ENCODE data around the gene BTBD18.
A peak's percentile ranks its signal among the peaks of the same experiment; 100 is the strongest.

BTBD18 gene

DNA sequence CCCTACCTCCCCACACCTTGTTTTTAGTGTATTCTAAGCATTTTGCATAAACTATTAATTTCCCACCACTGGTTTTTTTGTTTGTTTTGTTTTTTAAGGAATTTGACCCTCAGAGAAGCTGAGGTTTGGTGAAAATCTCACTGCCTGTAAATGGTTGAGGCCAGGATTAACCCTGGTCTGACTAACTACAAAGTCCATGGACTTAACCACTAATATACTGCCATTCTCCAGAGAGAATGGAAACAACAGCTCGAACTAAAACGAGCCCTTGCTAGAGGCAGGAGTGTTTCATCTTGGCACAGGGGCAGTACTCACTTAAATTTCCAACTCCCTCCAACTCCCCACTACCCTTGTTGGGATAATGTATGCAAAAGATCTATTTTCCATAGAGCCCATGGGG lies 12.9 kb upstream of the BTBD18 start:
- DNase-seq (ENCODE audit: low read depth), result no peak
- TF ChIP-seq, protein P1, sequence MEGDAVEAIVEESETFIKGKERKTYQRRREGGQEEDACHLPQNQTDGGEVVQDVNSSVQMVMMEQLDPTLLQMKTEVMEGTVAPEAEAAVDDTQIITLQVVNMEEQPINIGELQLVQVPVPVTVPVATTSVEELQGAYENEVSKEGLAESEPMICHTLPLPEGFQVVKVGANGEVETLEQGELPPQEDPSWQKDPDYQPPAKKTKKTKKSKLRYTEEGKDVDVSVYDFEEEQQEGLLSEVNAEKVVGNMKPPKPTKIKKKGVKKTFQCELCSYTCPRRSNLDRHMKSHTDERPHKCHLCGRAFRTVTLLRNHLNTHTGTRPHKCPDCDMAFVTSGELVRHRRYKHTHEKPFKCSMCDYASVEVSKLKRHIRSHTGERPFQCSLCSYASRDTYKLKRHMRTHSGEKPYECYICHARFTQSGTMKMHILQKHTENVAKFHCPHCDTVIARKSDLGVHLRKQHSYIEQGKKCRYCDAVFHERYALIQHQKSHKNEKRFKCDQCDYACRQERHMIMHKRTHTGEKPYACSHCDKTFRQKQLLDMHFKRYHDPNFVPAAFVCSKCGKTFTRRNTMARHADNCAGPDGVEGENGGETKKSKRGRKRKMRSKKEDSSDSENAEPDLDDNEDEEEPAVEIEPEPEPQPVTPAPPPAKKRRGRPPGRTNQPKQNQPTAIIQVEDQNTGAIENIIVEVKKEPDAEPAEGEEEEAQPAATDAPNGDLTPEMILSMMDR (conservative IDR thresholded peaks at IDR 0.05; ENCODE audit: control insufficient read depth, insufficient read depth, low read depth, low read length), result no peak
- peak overlapping the region; percentile 5 for H3K4me3 ChIP-seq (ENCODE audit: control insufficient read depth, low read depth, low read length)

DNA sequence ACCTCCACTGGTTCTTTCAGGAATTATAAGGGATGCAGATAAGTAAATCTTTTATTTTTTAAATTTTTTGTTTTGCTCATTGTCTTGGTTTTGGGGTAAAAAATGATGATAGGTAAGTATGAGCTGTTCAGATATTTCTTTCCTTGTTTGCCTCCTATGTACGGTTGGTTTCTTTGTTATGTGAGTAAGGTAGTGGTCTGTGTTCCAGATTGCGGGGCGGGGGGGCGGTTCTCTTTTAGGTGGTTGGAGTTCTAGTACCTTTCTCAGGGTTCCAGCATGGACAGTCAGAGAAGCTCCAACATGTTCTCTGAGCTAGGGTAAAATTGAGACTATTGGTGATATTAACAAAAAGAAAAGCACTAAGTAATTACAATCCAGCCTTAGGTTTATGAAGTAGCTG lies 12.4 kb upstream of the BTBD18 start:
- peak overlapping the region; percentile 96 for H3K4me3 ChIP-seq (ENCODE audit: control insufficient read depth, low read depth, low read length)
- DNase-seq (ENCODE audit: low read depth), result no peak
- TF ChIP-seq, protein P1 (conservative IDR thresholded peaks at IDR 0.05; ENCODE audit: control insufficient read depth, insufficient read depth, low read depth, low read length), result no peak

DNA sequence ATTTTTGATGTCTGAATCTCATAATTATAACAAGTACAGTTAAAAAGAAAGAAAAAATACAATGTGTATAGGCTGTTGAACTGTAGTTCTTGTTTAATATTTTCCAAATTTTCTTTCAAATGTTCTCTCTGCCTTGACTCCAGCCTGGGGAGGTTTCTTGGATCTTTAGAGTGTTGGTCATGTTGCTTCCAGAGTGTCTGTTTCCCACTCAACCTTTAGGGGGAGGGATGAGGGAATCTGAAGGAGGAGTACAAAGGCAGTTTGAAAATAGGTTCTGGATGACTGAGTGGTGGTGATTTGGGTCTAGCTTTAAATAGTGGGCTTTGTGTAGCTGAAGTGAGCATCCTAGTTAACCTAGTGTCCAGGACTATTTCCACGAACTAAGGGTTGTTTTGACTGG lies 11.9 kb upstream of the BTBD18 start:
- peak; percentile 59 for DNase-seq (ENCODE audit: low read depth)
- TF ChIP-seq, protein P1 (conservative IDR thresholded peaks at IDR 0.05; ENCODE audit: control insufficient read depth, insufficient read depth, low read depth, low read length), result peak; percentile 52
- peak overlapping the region; percentile 96 for H3K4me3 ChIP-seq (ENCODE audit: control insufficient read depth, low read depth, low read length)

DNA sequence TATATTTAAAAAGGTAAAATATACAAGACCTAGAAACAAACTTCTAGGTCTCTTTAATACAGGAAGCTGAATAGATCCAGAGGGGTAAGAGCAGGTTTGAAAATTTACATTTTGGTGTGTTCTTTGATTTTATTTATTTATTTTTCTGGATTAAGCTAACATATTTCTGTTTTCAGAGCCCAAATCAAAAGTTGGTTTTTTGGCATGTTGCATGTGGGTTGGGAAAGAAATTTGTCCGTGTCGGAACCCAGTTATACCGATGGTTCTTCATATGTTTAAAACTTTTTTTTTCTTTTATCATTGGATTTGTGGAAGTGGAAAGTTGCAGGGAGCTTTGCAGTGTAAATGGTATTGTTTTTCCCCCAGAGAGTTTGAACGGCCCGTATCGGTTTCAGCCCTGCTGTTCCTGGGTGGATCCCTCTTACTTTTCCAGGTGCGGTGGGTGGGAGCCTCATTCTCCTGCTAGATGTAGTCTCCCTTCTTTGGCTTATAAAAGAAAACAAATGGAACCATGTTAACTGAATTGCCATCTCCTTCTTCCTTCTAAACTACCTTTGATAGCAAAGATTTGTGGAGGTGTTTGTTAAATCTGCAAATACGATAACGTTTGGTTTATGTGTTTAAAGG lies 10.7 kb upstream of the BTBD18 start:
- TF ChIP-seq, protein P1 (conservative IDR thresholded peaks at IDR 0.05; ENCODE audit: control insufficient read depth, insufficient read depth, low read depth, low read length), result no peak
- peak overlapping the region; percentile 96 for H3K4me3 ChIP-seq (ENCODE audit: control insufficient read depth, low read depth, low read length)
- DNase-seq (ENCODE audit: low read depth), result no peak

DNA sequence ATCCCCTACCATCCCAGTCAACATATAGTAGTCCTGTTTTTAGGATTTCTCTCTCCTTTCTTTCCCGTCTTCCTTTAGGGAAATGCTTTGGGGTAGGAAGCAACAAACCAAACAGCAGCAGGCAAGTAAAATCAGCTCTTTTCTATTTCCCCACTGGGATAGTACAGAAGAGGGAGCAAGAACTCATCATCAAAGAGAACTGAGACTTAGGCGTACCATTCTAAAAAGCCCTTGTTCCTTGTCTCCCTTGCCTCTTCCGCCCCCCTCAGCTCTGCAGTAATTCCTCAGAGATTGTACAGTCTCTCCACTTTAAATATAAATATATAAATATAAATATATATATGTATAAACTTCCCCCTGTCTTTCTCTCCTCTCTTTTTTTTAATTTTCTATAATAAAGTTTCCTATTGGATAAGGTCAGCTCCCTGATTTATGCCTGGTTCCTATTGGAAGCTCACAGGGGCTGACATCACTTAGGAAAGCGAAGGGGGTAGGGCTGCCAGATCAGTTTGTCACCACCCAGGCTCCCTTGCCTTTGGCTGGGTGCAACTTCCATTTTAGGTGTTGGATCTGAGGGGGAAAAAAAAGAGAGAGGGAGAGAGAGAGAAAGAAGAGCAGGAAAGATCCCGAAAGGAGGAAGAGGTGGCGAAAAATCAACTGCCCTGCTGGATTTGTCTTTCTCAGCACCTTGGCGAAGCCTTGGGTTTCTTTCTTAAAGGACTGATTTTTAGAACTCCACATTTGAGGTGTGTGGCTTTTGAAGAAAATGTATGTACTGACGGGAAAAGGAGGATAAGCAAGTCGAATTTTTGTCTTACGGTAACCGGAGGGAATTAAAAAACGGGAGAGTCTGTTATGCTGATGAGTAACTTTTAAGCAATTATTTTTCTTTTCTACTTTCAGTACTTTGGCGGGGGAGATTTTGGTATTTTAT lies 9.9 kb upstream of the BTBD18 start, which contains the start of gene CTNND1:
TSS of gene CTNND1 (plus strand) at position 502 of the 934 bp plus-strand sequence. CDS start 29,677 bp downstream, outside the sequence.
- TF ChIP-seq, protein P1 (conservative IDR thresholded peaks at IDR 0.05; ENCODE audit: control insufficient read depth, insufficient read depth, low read depth, low read length), result no peak
- H3K4me3 ChIP-seq (ENCODE audit: control insufficient read depth, low read depth, low read length), result peak within 1 kb of the TSS; percentile 96
- DNase-seq (ENCODE audit: low read depth), result peak; percentile 98

DNA sequence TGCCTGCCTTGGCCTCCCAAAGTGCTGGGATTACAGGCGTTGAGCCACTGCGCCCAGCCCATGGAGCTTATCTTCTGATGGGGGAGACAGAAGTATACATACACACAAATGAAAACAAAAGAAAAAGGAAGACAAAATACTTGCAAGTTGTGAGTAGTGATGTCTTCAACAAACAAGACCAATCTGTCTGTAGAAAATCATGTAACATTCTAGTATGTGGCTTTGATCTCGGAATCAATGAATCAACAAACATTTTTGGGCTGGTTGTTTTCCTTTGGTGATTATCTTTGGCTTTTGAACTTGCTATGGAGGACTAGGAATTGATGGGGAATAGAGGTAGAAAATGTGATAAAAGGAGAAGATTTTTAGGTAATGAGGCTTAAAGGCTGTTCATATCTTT lies 6.6 kb upstream of the BTBD18 start:
- no peak for DNase-seq (ENCODE audit: low read depth)
- TF ChIP-seq, protein P1 (conservative IDR thresholded peaks at IDR 0.05; ENCODE audit: control insufficient read depth, insufficient read depth, low read depth, low read length), result no peak

More for the DNA sequence above, 6.6 kb upstream of the BTBD18 start:
- no peak overlapping the region for H3K4me3 ChIP-seq (ENCODE audit: control insufficient read depth, low read depth, low read length)

Measured in fibroblast of mammary gland (primary cell).